IMR-90 (cell line): Measurements from ENCODE around the gene CEP72. TPM values are rescaled to one million over a fixed set of nuclear protein-coding genes. Genes with fewer than 3 reads are reported as not detected.

Source experiments
- ATAC-seq: fragments of 200-7000 bp; cut with Tn5 transposase; 2 replicates; pipeline ENCODE4 v1.9.1; 2020; ENCODE audit warnings: low read depth, mild to moderate bottlenecking, moderate library complexity
- BruUV-seq: library from RNA; stranded (reverse); fragments of 400-500 nt; replicated peaks from 2 replicates; lab custom pipeline; 2021; lab: Mats Ljungman, UMichigan
- CTCF ChIA-PET: fragments of 300-600 bp; formaldehyde crosslinking; extraction: SDS; loops from one replicate; lab custom pipeline; 2021; ENCODE audit warnings: antibody characterized with exemption; lab: Yijun Ruan, JAX
- POLR2A ChIA-PET: fragments of 300-600 bp; sonication (Branson Sonifier 250); formaldehyde crosslinking; loops from one replicate; lab custom pipeline; 2022; ENCODE audit warnings: antibody characterized with exemption; ENCODE audit not compliant: unreplicated experiment; lab: Charles Lee
- DNase-seq: peaks from one replicate; pipeline ENCODE4 v3.0.0; 2013
- H2AFZ ChIP-seq: replicated peaks from 2 replicates; pipeline ENCODE3; 2013; ENCODE audit warnings: low read length, mild to moderate bottlenecking; ENCODE audit not compliant: poor library complexity
- H2AK5ac ChIP-seq: 2 replicates; pipeline ENCODE4 v1.6.1; 2013; ENCODE audit warnings: low read depth, low read length, inconsistent platforms
- H2AK9ac ChIP-seq: replicated peaks from 2 replicates; pipeline ENCODE3; 2013; ENCODE audit warnings: mild to moderate bottlenecking, low read depth, low read length, moderate library complexity; ENCODE audit not compliant: poor library complexity
- H2BK120ac ChIP-seq: 2 replicates; pipeline ENCODE4 v1.6.1; 2013; ENCODE audit warnings: low read depth, low read length, inconsistent platforms
- H2BK15ac ChIP-seq: 3 replicates; pipeline ENCODE4 v1.6.1; 2013; ENCODE audit warnings: low read depth, low read length, inconsistent platforms
- H2BK20ac ChIP-seq: 2 replicates; pipeline ENCODE4 v1.6.1; 2013; ENCODE audit warnings: low read depth, mild to moderate bottlenecking, inconsistent platforms, low read length, moderate library complexity
- H2BK5ac ChIP-seq: 2 replicates; pipeline ENCODE4 v1.6.1; 2013; ENCODE audit warnings: mild to moderate bottlenecking, low read depth, low read length, inconsistent platforms; ENCODE audit not compliant: poor library complexity, severe bottlenecking
- H3K14ac ChIP-seq: replicated peaks from 2 replicates; pipeline ENCODE4 v1.6.1; 2013; ENCODE audit warnings: low read depth, low read length, inconsistent platforms
- H3K18ac ChIP-seq: 2 replicates; pipeline ENCODE4 v1.6.1; 2013; ENCODE audit warnings: low read depth, low read length, control low read depth
- H3K23ac ChIP-seq: 2 replicates; pipeline ENCODE4 v1.6.1; 2013; ENCODE audit warnings: low read depth, low read length, inconsistent platforms
- H3K27ac ChIP-seq: 2 replicates; pipeline ENCODE4 v1.5.1; 2013; ENCODE audit warnings: mild to moderate bottlenecking, control low read depth, low read length; ENCODE audit not compliant: insufficient read depth
- H3K27me3 ChIP-seq: 2 replicates; pipeline ENCODE4 v1.6.1; 2013; ENCODE audit warnings: low read length; ENCODE audit not compliant: control insufficient read depth, insufficient read depth
- H3K36me3 ChIP-seq: 2 replicates; pipeline ENCODE4 v1.6.1; 2013; ENCODE audit warnings: low read length, mixed read lengths; ENCODE audit not compliant: control insufficient read depth, insufficient read depth
- H3K4ac ChIP-seq: 2 replicates; pipeline ENCODE4 v1.6.1; 2013; ENCODE audit warnings: low read depth, low read length, inconsistent platforms
- H3K4me1 ChIP-seq: 2 replicates; pipeline ENCODE4 v1.6.1; 2013; ENCODE audit warnings: low read length, mixed read lengths; ENCODE audit not compliant: control insufficient read depth, insufficient read depth
- H3K4me2 ChIP-seq: 2 replicates; pipeline ENCODE4 v1.6.1; 2013; ENCODE audit warnings: low read depth, mild to moderate bottlenecking, control low read depth, low read length, moderate library complexity
- H3K4me3 ChIP-seq: 2 replicates; pipeline ENCODE4 v1.5.1; 2013; ENCODE audit warnings: low read depth, mild to moderate bottlenecking, control low read depth, low read length, moderate library complexity; ENCODE audit not compliant: insufficient read depth
- H3K56ac ChIP-seq: 2 replicates; pipeline ENCODE4 v1.6.1; 2013; ENCODE audit warnings: low read length, inconsistent platforms; ENCODE audit not compliant: insufficient read depth; ENCODE audit errors: extremely low read depth
- H3K79me1 ChIP-seq, 2 experiments: 2 replicates each; pipeline ENCODE4 v1.6.1; 2013; ENCODE audit warnings: low read length in 2 of 2, inconsistent platforms in 1 of 2, low read depth in 1 of 2
- H3K9ac ChIP-seq: 2 replicates; pipeline ENCODE4 v1.6.1; 2013; ENCODE audit warnings: low read depth, low read length, control low read depth
- H3K9me1 ChIP-seq: 2 replicates; pipeline ENCODE4 v1.6.1; 2013; ENCODE audit warnings: low read length, inconsistent platforms; ENCODE audit not compliant: insufficient read depth
- H3K9me3 ChIP-seq: 2 replicates; pipeline ENCODE4 v1.6.1; 2013; ENCODE audit warnings: low read length; ENCODE audit not compliant: control insufficient read depth, insufficient read depth
- H4K20me1 ChIP-seq: 2 replicates; pipeline ENCODE4 v1.6.1; 2013; ENCODE audit warnings: low read length, inconsistent platforms; ENCODE audit not compliant: insufficient read depth
- H4K5ac ChIP-seq: 2 replicates; pipeline ENCODE4 v1.6.1; 2013; ENCODE audit warnings: mild to moderate bottlenecking, low read depth, low read length, control low read depth
- H4K8ac ChIP-seq, 2 experiments: 2 replicates each; pipeline ENCODE4 v1.6.1; 2013; ENCODE audit warnings: low read depth in 2 of 2, low read length in 2 of 2, control low read depth in 1 of 2, inconsistent platforms in 1 of 2
- H4K91ac ChIP-seq: 2 replicates; pipeline ENCODE4 v1.6.1; 2013; ENCODE audit warnings: low read depth, low read length, inconsistent platforms; ENCODE audit not compliant: insufficient read depth
- BHLHE40 ChIP-seq: fragments of 150-350 bp; IDR thresholded peaks from 2 replicates; pipeline ENCODE4 v1.6.1; 2016; ENCODE audit warnings: mild to moderate bottlenecking, low read depth, low read length
- CHD1 ChIP-seq: IDR thresholded peaks from 2 replicates; pipeline ENCODE4 v1.6.1; 2012; ENCODE audit warnings: low read depth, low read length, improper control_type of control experiment
- CTCF ChIP-seq: conservative IDR thresholded peaks from 2 replicates; pipeline ENCODE4 v1.5.1; 2012; ENCODE audit warnings: mild to moderate bottlenecking, low read depth, low read length, improper control_type of control experiment
- POLR2A ChIP-seq: IDR thresholded peaks from 2 replicates; pipeline ENCODE4 v1.6.1; 2012; ENCODE audit warnings: mild to moderate bottlenecking, low read depth, low read length
- RCOR1 ChIP-seq: IDR thresholded peaks from 2 replicates; pipeline ENCODE4 v1.6.1; 2012; ENCODE audit warnings: mild to moderate bottlenecking, low read length, improper control_type of control experiment; ENCODE audit not compliant: insufficient replicate concordance
- RFX5 ChIP-seq: IDR thresholded peaks from 2 replicates; pipeline ENCODE4 v1.8.0; 2012; ENCODE audit warnings: low read depth, mild to moderate bottlenecking, low read length, moderate library complexity
- WGBS, 2 experiments: methylation state at CpG; one replicate each; pipeline versions ENCODE4 v1.1.5 to v1.1.7; 2013; ENCODE audit warnings: missing lambda C conversion rate in 2 of 2; ENCODE audit not compliant: insufficient read length in 1 of 2; ENCODE audit errors: extremely low coverage in 2 of 2; 5-methylcytosine and 5-hydroxymethylcytosine counted together
- dilution Hi-C: fragments of 300-500 bp; cut with HindIII; formaldehyde crosslinking; loops from one replicate; pipeline ENCODE4 v1.14.3; 2018; ENCODE audit warnings: low sequenced_read_pairs; ENCODE audit not compliant: unreplicated experiment
- in situ Hi-C: fragments of 300-500 bp; cut with MboI; formaldehyde crosslinking; loops from 3 replicates; pipeline ENCODE4 v1.14.3; 2019; ENCODE audit warnings: low sequenced_read_pairs, inconsistent platforms, mixed read lengths
- intact Hi-C: fragments of 100-400 bp; cut with micrococcal nuclease; formaldehyde crosslinking; loops from 2 replicates; pipeline ENCODE4 v1.10.0; 2022
- polyA plus RNA-seq, 3 experiments: library from polyadenylated mRNA; depleted of rRNA; stranded (reverse); fragments of >200 nt; gene quantifications; 2 replicates each; pipeline ENCODE4 v1.2.3, GENCODE V29; 2012; ENCODE audit warnings: low replicate concordance in 1 of 3
- total RNA-seq: library from RNA; depleted of rRNA; stranded (reverse); fragments of >200 nt; gene quantifications from 2 replicates; pipeline ENCODE4 v1.2.3, GENCODE V29; 2012

CEP72 gene
- total and polyA plus RNA-seq, 2 of the 4 experiments (the other 2 are of a cell fraction), result 2.9 to 4.3 TPM

- Histone ChIP-seq H3K4ac (no peak overlapping the region), H4K91ac (no peak overlapping the region), H2AK5ac (no peak overlapping the region), H3K23ac (no peak overlapping the region), H3K79me1 (no peaks in the 10 kb centered on the region), H2BK20ac (no peak overlapping the region), H3K14ac (no peak overlapping the region), H3K4me3 (no peak overlapping the region), H2BK15ac (no peak overlapping the region), H3K9me3 (peaks cover 5% of the 10 kb centered on the region; the same call in 1 of the 2 replicates), H4K5ac (no peak overlapping the region), H3K9ac (no peak overlapping the region), H3K36me3 (no peaks in the 10 kb centered on the region), H2AK9ac (no peak overlapping the region), H3K4me1 (no peaks in the 10 kb centered on the region; the same call in 1 of the 2 replicates), H3K9me1 (no peaks in the 10 kb centered on the region), H3K18ac (no peak overlapping the region), H2AFZ (no peak overlapping the region), H3K27ac (no peak overlapping the region), H4K20me1 (no peaks in the 10 kb centered on the region), H4K8ac (no peak overlapping the region), H2BK5ac (no peak overlapping the region), H3K56ac (no peak overlapping the region), H3K27me3 (peaks cover 57% of the 10 kb centered on the region), H3K4me2 (no peak overlapping the region), H2BK120ac (no peak overlapping the region)
- in situ Hi-C loops (no loop called here), intact Hi-C loops (no loop called here), dilution Hi-C loops (no loop called here)
- POLR2A ChIA-PET, result no interaction called here
- TF ChIP-seq BHLHE40 (no peak), POLR2A (no peak), CTCF (no peak), RFX5 (no peak), RCOR1 (no peak), CHD1 (no peak)
- ATAC-seq, result no peak
- CTCF ChIA-PET, result no interaction called here
- no TSS peak for BruUV-seq
- DNase-seq, result no peak
- 87% methylated on average over 10 of the region's 23 CpGs; no CpG with 5 or more reads in 1 of the 2 experiments for WGBS, 2 experiments
These were observed 42.7 kb upstream of the CEP72 start for GRCh38 chr5:569358-569867.
